Posterior cingulate gyrus (tissue), 11 donors: ENCODE measurements around the gene TMX2.
"Not testable (repeated sequence)": the region's sequence is repeated elsewhere in the genome, so short reads cannot be mapped to it uniquely, and the experiment has no call there.

Source experiments
- DNase-seq, 10 donors: peaks; one replicate each; pipeline versions ENCODE4 v3.0.0 to v3.0.0-alpha.2; 2020 to 2021; ENCODE audit warnings: mixed read lengths in 3 of 10
- intact Hi-C: fragments of 100-400 bp; cut with DNase I; formaldehyde crosslinking; loops from one replicate; pipeline ENCODE4 v1.15.1; 2023

Gene TMX2

GRCh38 chr11:57711414-57712255 is 758 bp upstream of the TMX2 start, which contains the start of gene MED19:
Gene MED19, minus strand, starts transcription at chr11:57712215. Its CDS starts 36 bp downstream, at chr11:57712179.
- peak in 8 of 10 donors; percentile 53 to 97 (median 82) for DNase-seq
- intact Hi-C loops: loop anchor here (2.0 to 5.0 kb wide), 4 partner anchors 29 to 89 kb away; partner anchors contain the start of genes CTNND1 and SELENOH

GRCh38 chr11:57713835-57714234 is 1.4 kb downstream of the TMX2 start:
- no peak for DNase-seq
- intact Hi-C loops: loop anchor here (2.0 to 5.0 kb wide), 3 partner anchors 27 to 48 kb away; partner anchors contain the start of genes CTNND1 and SELENOH

GRCh38 chr11:57716726-57717125 is 4.3 kb downstream of the TMX2 start:
- intact Hi-C loops, DNase-seq: not testable (repeated sequence)

- DNase-seq: no peak
- intact Hi-C loops: no loop called here
Measured at GRCh38 chr11:57727185-57727584, 14.8 kb downstream of the TMX2 start.

DNA sequence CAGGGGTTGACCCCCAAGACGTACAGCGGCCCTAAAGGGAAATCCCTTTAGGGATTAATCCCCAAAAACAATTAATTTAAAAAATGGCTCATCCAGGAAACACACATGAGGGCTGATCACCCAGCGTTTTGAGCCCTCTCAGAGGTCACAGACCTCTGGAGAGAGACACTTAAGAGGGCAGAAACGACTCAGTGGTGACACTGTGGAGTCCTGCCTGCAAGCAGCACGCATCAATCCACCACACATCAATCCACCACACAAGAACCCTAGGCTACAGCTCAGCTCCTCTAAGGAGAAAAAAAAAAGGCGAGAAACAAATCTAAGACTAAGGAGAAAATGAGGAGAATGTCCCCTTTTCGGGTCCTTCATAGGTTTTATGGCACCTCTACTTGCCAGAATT is 16.4 kb downstream of the TMX2 start:
- no peak for DNase-seq
- intact Hi-C loops: no loop called here

DNA sequence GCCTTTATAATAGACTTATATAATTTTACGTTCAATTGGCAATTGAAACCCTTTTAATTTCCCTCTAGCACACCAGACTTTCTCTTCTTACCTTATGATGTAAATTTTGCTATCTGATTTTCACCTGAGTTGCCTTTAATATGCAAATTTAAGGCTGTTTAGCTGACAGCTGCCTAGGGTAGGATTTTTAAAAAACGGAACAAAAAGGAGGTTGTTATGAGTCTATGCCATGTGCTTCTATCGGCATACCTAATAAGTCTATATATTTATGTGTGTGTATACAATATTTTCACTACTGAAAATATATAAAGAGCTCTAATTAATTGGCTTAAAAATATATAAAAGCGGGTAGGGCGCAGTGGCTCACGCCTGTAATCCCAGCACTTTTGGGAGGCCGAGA is 17.1 kb downstream of the TMX2 start:
- intact Hi-C loops: no loop called here

DNA sequence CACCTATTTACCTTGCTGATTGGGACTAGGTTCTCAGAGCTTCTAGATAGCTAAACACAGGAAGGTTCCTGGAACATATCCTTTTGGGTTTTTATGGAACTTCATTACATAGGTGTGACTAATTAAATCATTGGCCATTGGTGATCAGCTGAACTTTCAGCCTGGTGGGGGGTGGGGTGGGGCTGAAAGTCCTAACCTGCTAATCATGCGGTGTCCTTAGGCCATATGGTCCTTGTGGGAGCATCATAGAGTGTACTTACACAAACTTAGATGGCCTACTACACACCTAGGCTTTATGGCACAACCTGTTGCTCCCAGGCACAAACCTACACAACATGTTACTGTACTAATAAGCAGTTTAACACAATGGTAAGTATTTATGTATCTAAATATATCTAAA is 20.3 kb downstream of the TMX2 start:
- intact Hi-C loops: no loop called here
- DNase-seq: no peak

More for the DNA sequence above, 17.1 kb downstream of the TMX2 start:
- DNase-seq: no peak

DNA sequence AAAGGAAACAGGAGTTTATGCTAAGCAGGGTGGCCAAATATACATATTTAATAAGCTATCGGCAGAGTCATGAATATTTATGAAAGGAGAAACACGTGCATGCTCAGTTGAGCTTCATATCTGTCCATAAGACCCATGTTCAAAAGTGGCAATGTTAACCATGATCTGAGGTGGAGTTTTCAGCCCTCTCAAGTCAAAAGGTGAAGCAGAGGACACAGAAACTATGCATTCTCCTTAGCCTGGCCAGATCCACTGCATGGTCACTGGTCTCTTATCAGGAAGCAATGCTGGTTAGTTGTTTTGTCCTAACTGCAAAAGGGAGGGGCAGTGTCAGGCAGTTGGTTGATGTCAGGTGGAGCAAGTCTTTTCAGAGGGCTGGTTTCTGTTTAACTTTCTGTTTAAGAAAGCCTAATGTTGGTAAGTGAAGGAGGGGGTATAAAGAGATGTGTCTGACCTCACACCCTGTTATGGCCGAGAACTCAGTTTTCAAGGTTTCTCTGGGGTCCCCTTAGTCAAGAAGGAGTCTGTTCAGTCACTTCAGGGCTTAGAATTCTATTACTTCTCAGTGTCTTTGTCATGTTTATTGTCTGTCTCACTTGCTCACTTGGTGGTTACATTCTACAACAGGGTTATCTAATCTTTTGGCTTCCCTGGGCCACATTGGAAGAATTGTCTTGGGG is 23.4 kb downstream of the TMX2 start:
- intact Hi-C loops: no loop called here
- no peak for DNase-seq

- intact Hi-C loops: loop anchor here (2.0 kb wide), 1 partner anchor 29 kb away; the partner anchor contains the start of genes MED19 and TMX2
- peak; percentile 89 to 100 (median 97) for DNase-seq
Measured at GRCh38 chr11:57741132-57742086, 29.0 kb downstream of the TMX2 start, which contains the start of gene SELENOH. Gene SELENOH, plus strand, starts transcription at chr11:57741491. Its CDS starts 105 bp downstream, at chr11:57741596.

DNA sequence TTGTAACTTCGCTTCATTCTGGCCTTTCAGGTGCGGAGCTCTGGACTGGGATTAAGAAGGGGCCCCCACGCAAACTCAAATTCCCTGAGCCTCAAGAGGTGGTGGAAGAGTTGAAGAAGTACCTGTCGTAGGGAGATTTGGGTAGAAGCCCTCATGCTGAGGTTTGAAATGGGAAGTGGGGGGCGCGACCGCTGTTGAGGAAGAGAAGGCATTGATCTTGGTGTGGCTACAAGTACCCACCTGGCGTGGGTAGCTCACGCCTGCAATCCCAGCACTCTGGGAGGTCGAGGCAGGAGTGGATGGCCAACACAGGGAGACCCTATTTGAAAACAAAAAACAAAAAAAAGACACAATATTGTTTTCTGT is 29.7 kb downstream of the TMX2 start:
- DNase-seq: no peak
- intact Hi-C loops: no loop called here

GRCh38 chr11:57744357-57744756 is 32.0 kb downstream of the TMX2 start:
- intact Hi-C loops: no loop called here
- DNase-seq: no peak

DNA sequence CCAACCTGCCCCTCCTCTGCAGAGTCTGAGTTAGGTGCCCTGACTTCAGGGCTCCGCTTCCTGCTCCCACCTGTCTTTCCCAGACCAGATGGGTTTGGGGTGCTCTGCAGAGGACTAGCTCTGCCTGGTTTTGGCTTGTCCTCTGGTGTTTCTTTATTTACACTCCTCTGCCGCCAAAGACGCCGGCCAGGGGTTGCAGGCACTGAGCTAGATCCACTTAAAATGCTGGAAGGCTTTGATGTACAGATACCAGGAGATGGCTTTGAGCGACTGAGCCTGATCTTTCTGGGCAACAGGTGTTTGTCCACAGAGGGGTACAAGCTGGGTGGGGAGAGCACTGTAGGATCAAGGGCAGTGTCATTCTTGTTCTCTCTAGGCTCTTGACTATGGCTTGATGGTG is 32.8 kb downstream of the TMX2 start:
- intact Hi-C loops: no loop called here
- DNase-seq: no peak

- no peak for DNase-seq
- intact Hi-C loops: no loop called here
Measured at GRCh38 chr11:57746920-57747319, 34.5 kb downstream of the TMX2 start.

DNA sequence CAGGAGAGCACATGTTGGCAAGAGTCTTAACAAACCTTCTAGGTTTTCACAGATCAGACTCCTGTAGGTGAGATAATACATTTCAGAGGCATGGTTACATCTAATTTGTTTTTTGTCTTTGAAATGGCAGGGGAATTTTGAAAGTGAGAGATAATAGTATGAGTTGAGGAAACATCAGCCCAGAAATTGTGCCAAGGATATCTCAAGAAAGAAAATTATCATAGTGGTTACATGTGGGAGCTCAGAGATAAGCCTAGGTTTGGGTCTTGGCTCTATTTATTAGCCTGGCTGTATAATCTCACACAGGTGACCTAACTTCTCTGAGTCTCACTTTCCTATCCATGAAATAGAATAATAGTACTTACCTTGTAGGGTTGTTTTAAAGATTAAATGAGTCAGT is 38.8 kb downstream of the TMX2 start:
- DNase-seq: no peak
- intact Hi-C loops: loop anchor here (5.0 to 10.0 kb wide), 2 partner anchors 51 to 764 kb away; no protein-coding TSS in a partner anchor

DNA sequence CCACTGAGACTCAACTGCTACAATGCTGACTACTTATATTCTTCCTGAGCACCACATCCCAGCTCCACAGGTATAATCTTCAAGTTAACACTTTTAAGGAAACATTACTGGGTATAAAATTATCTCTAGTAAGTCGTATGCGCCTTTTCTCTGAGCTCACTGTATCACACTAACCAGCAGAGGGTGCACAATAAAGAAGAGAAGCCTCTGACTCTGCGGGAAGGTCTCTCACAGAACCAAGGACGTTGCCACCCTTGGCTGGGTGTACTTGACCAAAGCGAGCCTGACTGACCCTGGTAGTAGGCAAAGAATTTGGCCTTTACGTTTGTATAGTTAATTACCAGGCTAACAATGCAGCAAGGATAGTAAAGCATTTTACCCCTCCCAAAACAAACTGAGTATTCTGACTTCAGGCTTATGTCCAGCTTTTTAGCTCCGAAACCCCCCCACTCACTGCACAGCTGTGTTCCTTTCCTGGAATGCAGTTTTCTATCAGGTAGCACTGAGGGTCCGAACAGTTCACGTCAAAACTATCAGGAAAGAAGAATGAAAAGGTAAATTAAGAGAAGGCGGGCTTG is 39.4 kb downstream of the TMX2 start, which contains the start of gene BTBD18:
BTBD18 (minus strand) TSS at position 144 of the 578 bp plus-strand sequence. CDS start 631 bp downstream, outside the sequence.
- no peak for DNase-seq
- intact Hi-C loops: loop anchor here (5.0 to 10.0 kb wide), 2 partner anchors 51 to 763 kb away; no protein-coding TSS in a partner anchor

DNA sequence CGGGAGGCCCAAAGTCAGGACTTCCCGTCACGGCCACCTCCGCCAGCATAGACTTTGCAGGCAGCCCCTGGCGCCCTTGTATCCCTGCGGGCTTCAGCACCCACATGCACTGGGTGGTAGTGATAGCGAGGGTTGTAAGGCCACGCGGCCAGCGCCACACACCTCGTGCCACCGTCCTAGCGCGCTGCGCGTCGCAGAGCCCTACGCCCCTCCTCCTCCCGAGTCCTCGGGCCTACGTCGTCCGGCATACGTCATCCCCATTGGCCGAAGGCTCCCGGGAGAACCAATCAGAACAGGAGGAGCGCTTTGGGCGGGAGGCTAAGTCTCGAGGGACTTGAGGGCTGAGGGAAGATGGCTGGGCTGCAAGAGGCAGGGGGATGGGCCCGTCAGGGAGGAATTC is 40.6 kb downstream of the TMX2 start:
- DNase-seq: no peak
- intact Hi-C loops: loop anchor here (5.0 to 10.0 kb wide), 2 partner anchors 49 to 762 kb away; no protein-coding TSS in a partner anchor

DNA sequence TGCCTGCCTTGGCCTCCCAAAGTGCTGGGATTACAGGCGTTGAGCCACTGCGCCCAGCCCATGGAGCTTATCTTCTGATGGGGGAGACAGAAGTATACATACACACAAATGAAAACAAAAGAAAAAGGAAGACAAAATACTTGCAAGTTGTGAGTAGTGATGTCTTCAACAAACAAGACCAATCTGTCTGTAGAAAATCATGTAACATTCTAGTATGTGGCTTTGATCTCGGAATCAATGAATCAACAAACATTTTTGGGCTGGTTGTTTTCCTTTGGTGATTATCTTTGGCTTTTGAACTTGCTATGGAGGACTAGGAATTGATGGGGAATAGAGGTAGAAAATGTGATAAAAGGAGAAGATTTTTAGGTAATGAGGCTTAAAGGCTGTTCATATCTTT is 45.8 kb downstream of the TMX2 start:
- intact Hi-C loops: loop anchor here (10.0 kb wide), 1 partner anchor 757 kb away; no protein-coding TSS in a partner anchor
- DNase-seq: no peak

DNA sequence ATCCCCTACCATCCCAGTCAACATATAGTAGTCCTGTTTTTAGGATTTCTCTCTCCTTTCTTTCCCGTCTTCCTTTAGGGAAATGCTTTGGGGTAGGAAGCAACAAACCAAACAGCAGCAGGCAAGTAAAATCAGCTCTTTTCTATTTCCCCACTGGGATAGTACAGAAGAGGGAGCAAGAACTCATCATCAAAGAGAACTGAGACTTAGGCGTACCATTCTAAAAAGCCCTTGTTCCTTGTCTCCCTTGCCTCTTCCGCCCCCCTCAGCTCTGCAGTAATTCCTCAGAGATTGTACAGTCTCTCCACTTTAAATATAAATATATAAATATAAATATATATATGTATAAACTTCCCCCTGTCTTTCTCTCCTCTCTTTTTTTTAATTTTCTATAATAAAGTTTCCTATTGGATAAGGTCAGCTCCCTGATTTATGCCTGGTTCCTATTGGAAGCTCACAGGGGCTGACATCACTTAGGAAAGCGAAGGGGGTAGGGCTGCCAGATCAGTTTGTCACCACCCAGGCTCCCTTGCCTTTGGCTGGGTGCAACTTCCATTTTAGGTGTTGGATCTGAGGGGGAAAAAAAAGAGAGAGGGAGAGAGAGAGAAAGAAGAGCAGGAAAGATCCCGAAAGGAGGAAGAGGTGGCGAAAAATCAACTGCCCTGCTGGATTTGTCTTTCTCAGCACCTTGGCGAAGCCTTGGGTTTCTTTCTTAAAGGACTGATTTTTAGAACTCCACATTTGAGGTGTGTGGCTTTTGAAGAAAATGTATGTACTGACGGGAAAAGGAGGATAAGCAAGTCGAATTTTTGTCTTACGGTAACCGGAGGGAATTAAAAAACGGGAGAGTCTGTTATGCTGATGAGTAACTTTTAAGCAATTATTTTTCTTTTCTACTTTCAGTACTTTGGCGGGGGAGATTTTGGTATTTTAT is 49.2 kb downstream of the TMX2 start, which contains the start of gene CTNND1:
CTNND1 (plus strand) TSS at position 502 of the 934 bp plus-strand sequence. CDS start 29,677 bp downstream, outside the sequence.
- intact Hi-C loops: loop anchor here (5.0 kb wide), 1 partner anchor 49 kb away; the partner anchor contains the start of genes MED19 and TMX2
- peak; percentile 62 to 96 (median 77) for DNase-seq
